Neural cell (in vitro differentiated cells): ENCODE data around the gene RAPGEF5. TPM values are rescaled to one million over a fixed set of nuclear protein-coding genes. Genes with fewer than 3 reads are reported as not detected.

Experiments used
- H2AFZ ChIP-seq: fragments of 200-600, 300-800 bp; sonication (generic), shearing (Covaris generic); 2 replicates; pipeline ENCODE4 v1.6.0; 2014; ENCODE audit warnings: low read depth, mild to moderate bottlenecking, antibody characterized with exemption, low read length, moderate library complexity
- H3F3A ChIP-seq: fragments of 200-600 bp; shearing (Covaris generic); 2 replicates; pipeline ENCODE4 v1.6.1; 2016; ENCODE audit warnings: mild to moderate bottlenecking, moderate library complexity, mixed read lengths, antibody characterized with exemption, low read length; ENCODE audit not compliant: insufficient read depth, poor library complexity, severe bottlenecking
- H3K27ac ChIP-seq: fragments of 200-600, 300-800 bp; sonication (generic), shearing (Covaris generic); 2 replicates; pipeline ENCODE4 v1.5.1; 2014; ENCODE audit warnings: mild to moderate bottlenecking, low read length, moderate library complexity
- H3K27me3 ChIP-seq: fragments of 300-800, 200-600 bp; sonication (generic), shearing (Covaris generic); 2 replicates; pipeline ENCODE4 v1.6.0; 2014; ENCODE audit warnings: mild to moderate bottlenecking, low read depth, low read length, moderate library complexity; ENCODE audit not compliant: insufficient read depth
- H3K36me3 ChIP-seq: fragments of 300-800, 200-600 bp; sonication (generic), shearing (Covaris generic); 2 replicates; pipeline ENCODE4 v1.5.1; 2014; ENCODE audit warnings: mild to moderate bottlenecking, antibody characterized with exemption, low read length, moderate library complexity; ENCODE audit not compliant: insufficient read depth
- H3K4me2 ChIP-seq: fragments of 300-800, 200-600 bp; sonication (generic), shearing (Covaris generic); 2 replicates; pipeline ENCODE4 v1.6.0; 2014; ENCODE audit warnings: mild to moderate bottlenecking, low read length
- H3K4me3 ChIP-seq: fragments of 300-800, 200-600 bp; sonication (generic), shearing (Covaris generic); 2 replicates; pipeline ENCODE4 v1.5.1; 2014; ENCODE audit warnings: mild to moderate bottlenecking, low read length, moderate library complexity
- H3K79me2 ChIP-seq: fragments of 200-600 bp; shearing (Covaris generic); replicated peaks from 2 replicates; pipeline ENCODE4 v1.6.0; 2014; ENCODE audit warnings: mild to moderate bottlenecking, low read length, moderate library complexity; ENCODE audit not compliant: insufficient read depth
- H3K9ac ChIP-seq: fragments of 300-800, 200-600 bp; sonication (generic), shearing (Covaris generic); 2 replicates; pipeline ENCODE4 v1.6.1; 2016; ENCODE audit warnings: mild to moderate bottlenecking, low read length, mixed read lengths
- H3K9me2 ChIP-seq: fragments of 200-600 bp; shearing (Covaris generic); 2 replicates; pipeline ENCODE4 v1.6.1; 2016; ENCODE audit warnings: mild to moderate bottlenecking, low read length, mixed read lengths; ENCODE audit not compliant: insufficient read depth
- H3K9me3 ChIP-seq: fragments of 200-600, 300-800 bp; sonication (generic), shearing (Covaris generic); 2 replicates; pipeline ENCODE4 v1.6.1; 2016; ENCODE audit warnings: mild to moderate bottlenecking, mixed run types, low read length, moderate library complexity, mixed read lengths
- H4K20me1 ChIP-seq: fragments of 200-600 bp; shearing (Covaris generic); 2 replicates; pipeline ENCODE4 v1.6.1; 2016; ENCODE audit warnings: mild to moderate bottlenecking, mixed run types; ENCODE audit not compliant: insufficient read depth
- EP300 ChIP-seq: fragments of 450-650 bp; conservative IDR thresholded peaks from 2 replicates; pipeline ENCODE4 v1.6.1; 2014; ENCODE audit warnings: antibody characterized with exemption, mild to moderate bottlenecking, moderate library complexity; ENCODE audit not compliant: poor library complexity, severe bottlenecking
- EZH2 ChIP-seq: fragments of 200-600, 300-800 bp; shearing (Covaris generic), sonication (generic); IDR thresholded peaks from 2 replicates; pipeline ENCODE4 v1.6.1; 2014; ENCODE audit warnings: antibody characterized with exemption, low read length, borderline replicate concordance, mild to moderate bottlenecking; ENCODE audit not compliant: insufficient read depth, poor library complexity, severe bottlenecking
- MXI1 ChIP-seq: fragments of 450-650 bp; conservative IDR thresholded peaks from 2 replicates; pipeline ENCODE4 v1.6.1; 2014; ENCODE audit warnings: antibody characterized with exemption, mild to moderate bottlenecking; ENCODE audit not compliant: poor library complexity, severe bottlenecking
- POLR2AphosphoS5 ChIP-seq: IDR thresholded peaks from 2 replicates; pipeline ENCODE4 v1.6.1; 2012
- RAD21 ChIP-seq: fragments of 450-650 bp; conservative IDR thresholded peaks from 2 replicates; pipeline ENCODE4 v1.6.1; 2014; ENCODE audit warnings: antibody characterized with exemption, mild to moderate bottlenecking, moderate library complexity
- SMC3 ChIP-seq: fragments of 450-650 bp; conservative IDR thresholded peaks from 2 replicates; pipeline ENCODE4 v1.6.1; 2014; ENCODE audit warnings: antibody characterized with exemption, mild to moderate bottlenecking, moderate library complexity; ENCODE audit not compliant: poor library complexity
- TAF1 ChIP-seq: IDR thresholded peaks from 2 replicates; pipeline ENCODE4 v1.6.1; 2012; ENCODE audit warnings: low read depth
- polyA plus RNA-seq: library from polyadenylated mRNA; depleted of rRNA; stranded (reverse); fragments of >200 nt; gene quantifications from 2 replicates; pipeline ENCODE4 v1.2.3, GENCODE V29; 2014
- TF ChIP-seq, protein P1 (sequence below): IDR thresholded peaks from 2 replicates; pipeline ENCODE4 v1.6.1; 2012; ENCODE audit warnings: borderline replicate concordance
- TF ChIP-seq, protein P2 (sequence below): fragments of 450-650 bp; IDR thresholded peaks from 2 replicates; pipeline ENCODE4 v1.5.1; 2014; ENCODE audit warnings: antibody characterized with exemption, mild to moderate bottlenecking, moderate library complexity; ENCODE audit not compliant: poor library complexity, severe bottlenecking

RAPGEF5 gene
- polyA plus RNA-seq, 1 donor from 2014 or later: 48.0 TPM

DNA sequence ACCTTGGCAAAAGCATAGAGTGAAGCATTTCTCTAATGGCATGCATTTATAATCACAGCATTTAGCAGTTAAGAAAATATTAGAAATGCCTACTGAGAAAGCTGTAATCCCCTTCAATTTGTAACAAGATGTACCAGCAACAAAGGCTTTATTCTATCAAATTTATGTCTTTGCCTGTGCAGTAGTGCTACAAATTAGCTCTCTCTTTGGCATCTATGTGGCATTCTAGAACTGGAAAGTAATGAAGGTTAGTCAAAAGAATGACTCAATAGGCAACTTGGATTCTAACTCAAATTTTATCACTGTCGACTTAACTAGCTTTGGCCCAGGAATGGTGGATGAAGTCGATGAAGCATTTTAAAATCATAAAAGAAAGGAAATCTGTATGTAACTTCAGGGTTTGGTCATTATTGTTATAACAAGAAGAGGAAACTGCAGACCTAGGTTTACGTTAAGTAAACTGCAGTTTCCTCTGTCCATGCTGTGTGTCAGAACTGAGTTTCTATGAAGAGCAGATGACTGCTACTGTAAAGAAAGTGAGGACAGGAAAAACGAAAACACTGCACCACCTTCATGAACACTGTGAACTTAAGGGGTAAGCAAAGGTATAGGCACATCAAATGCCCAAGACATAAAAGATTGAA lies 140.0 kb downstream of the RAPGEF5 start:
- Histone ChIP-seq H3F3A (no peaks in the 10 kb centered on the region), H3K9me2 (no peaks in the 10 kb centered on the region), H3K9me3 (no peaks in the 10 kb centered on the region), H3K27ac (no peak overlapping the region), H3K4me3 (no peak overlapping the region), H3K79me2 (no peaks in the 10 kb centered on the region), H4K20me1 (no peaks in the 10 kb centered on the region), H3K9ac (no peak overlapping the region), H3K27me3 (no peaks in the 10 kb centered on the region), H2AFZ (no peak overlapping the region), H3K36me3 (no peaks in the 10 kb centered on the region), H3K4me2 (no peak overlapping the region)
- no peak for TF ChIP-seq EP300
- TF ChIP-seq SMC3: no peak
- TF ChIP-seq TAF1: no peak
- TF ChIP-seq MXI1: no peak
- no peak for TF ChIP-seq POLR2AphosphoS5
- no peak for TF ChIP-seq RAD21

DNA sequence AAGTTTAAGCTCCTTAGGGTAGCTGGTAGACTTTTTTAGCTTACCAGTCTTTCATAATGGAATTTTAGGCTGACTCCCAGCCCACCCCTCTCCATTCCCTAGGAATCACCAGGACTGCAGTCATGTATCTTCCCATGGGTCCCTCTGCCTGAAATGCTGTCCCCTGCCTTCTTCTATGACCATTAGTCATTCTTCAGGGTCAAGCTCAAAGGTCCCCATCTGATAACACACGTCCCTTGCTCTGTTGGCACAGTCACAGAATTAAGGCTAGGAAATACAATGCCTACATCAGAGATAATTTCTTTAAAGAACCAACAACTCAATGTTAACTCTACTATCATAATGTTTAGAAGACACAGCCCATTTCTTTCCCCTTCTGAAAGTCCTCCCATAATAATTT lies 140.6 kb downstream of the RAPGEF5 start:
- Histone ChIP-seq H4K20me1 (no peaks in the 10 kb centered on the region), H3K36me3 (no peaks in the 10 kb centered on the region), H2AFZ (no peak overlapping the region), H3K4me2 (no peak overlapping the region), H3K9ac (no peak overlapping the region), H3K27me3 (no peaks in the 10 kb centered on the region), H3K27ac (no peak overlapping the region), H3K79me2 (no peaks in the 10 kb centered on the region), H3K4me3 (no peak overlapping the region), H3F3A (no peaks in the 10 kb centered on the region), H3K9me2 (no peaks in the 10 kb centered on the region), H3K9me3 (no peaks in the 10 kb centered on the region)
- no peak for TF ChIP-seq EP300
- TF ChIP-seq TAF1: no peak
- TF ChIP-seq, protein P1, sequence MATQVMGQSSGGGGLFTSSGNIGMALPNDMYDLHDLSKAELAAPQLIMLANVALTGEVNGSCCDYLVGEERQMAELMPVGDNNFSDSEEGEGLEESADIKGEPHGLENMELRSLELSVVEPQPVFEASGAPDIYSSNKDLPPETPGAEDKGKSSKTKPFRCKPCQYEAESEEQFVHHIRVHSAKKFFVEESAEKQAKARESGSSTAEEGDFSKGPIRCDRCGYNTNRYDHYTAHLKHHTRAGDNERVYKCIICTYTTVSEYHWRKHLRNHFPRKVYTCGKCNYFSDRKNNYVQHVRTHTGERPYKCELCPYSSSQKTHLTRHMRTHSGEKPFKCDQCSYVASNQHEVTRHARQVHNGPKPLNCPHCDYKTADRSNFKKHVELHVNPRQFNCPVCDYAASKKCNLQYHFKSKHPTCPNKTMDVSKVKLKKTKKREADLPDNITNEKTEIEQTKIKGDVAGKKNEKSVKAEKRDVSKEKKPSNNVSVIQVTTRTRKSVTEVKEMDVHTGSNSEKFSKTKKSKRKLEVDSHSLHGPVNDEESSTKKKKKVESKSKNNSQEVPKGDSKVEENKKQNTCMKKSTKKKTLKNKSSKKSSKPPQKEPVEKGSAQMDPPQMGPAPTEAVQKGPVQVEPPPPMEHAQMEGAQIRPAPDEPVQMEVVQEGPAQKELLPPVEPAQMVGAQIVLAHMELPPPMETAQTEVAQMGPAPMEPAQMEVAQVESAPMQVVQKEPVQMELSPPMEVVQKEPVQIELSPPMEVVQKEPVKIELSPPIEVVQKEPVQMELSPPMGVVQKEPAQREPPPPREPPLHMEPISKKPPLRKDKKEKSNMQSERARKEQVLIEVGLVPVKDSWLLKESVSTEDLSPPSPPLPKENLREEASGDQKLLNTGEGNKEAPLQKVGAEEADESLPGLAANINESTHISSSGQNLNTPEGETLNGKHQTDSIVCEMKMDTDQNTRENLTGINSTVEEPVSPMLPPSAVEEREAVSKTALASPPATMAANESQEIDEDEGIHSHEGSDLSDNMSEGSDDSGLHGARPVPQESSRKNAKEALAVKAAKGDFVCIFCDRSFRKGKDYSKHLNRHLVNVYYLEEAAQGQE: no peak
- no peak for TF ChIP-seq MXI1
- TF ChIP-seq SMC3: no peak
- no peak for TF ChIP-seq EZH2
- no peak for TF ChIP-seq RAD21
- no peak for TF ChIP-seq POLR2AphosphoS5
- TF ChIP-seq, protein P2, sequence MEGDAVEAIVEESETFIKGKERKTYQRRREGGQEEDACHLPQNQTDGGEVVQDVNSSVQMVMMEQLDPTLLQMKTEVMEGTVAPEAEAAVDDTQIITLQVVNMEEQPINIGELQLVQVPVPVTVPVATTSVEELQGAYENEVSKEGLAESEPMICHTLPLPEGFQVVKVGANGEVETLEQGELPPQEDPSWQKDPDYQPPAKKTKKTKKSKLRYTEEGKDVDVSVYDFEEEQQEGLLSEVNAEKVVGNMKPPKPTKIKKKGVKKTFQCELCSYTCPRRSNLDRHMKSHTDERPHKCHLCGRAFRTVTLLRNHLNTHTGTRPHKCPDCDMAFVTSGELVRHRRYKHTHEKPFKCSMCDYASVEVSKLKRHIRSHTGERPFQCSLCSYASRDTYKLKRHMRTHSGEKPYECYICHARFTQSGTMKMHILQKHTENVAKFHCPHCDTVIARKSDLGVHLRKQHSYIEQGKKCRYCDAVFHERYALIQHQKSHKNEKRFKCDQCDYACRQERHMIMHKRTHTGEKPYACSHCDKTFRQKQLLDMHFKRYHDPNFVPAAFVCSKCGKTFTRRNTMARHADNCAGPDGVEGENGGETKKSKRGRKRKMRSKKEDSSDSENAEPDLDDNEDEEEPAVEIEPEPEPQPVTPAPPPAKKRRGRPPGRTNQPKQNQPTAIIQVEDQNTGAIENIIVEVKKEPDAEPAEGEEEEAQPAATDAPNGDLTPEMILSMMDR: no peak
